Muscle of leg (tissue), 11 donors: ENCODE data around the gene ADAMTS9. TPM values are rescaled to one million over a fixed set of nuclear protein-coding genes. Genes with fewer than 3 reads are reported as not detected.

Experiments
- DNase-seq: peaks from one replicate; pipeline ENCODE4 v3.0.0; 2013
- H3K27ac ChIP-seq: one replicate; pipeline ENCODE4 v1.5.1; 2013; ENCODE audit warnings: mild to moderate bottlenecking, low read length, control low read depth
- H3K27me3 ChIP-seq: one replicate; pipeline ENCODE4 v1.6.1; 2013; ENCODE audit warnings: low read length; ENCODE audit not compliant: control insufficient read depth, insufficient read depth
- H3K36me3 ChIP-seq: one replicate; pipeline ENCODE4 v1.6.1; 2013; ENCODE audit warnings: low read length; ENCODE audit not compliant: control insufficient read depth, insufficient read depth
- H3K4me1 ChIP-seq: one replicate; pipeline ENCODE4 v1.6.1; 2013; ENCODE audit warnings: low read length; ENCODE audit not compliant: control insufficient read depth, insufficient read depth
- H3K4me3 ChIP-seq: one replicate; pipeline ENCODE4 v1.5.1; 2013; ENCODE audit warnings: low read length, control low read depth
- H3K9me3 ChIP-seq: replicated peaks from 2 replicates; pipeline ENCODE4 v1.6.1; 2013; ENCODE audit warnings: low read depth, low read length; ENCODE audit not compliant: control insufficient read depth
- WGBS: methylation state at CpG from one replicate; pipeline ENCODE4 v1.1.5; 2013; ENCODE audit warnings: missing lambda C conversion rate; ENCODE audit not compliant: insufficient coverage; 5-methylcytosine and 5-hydroxymethylcytosine counted together
- polyA plus RNA-seq, 8 donors: library from polyadenylated mRNA; unstranded; fragments of 120-200 nt; gene quantifications; one replicate each; pipeline versions ENCODE4 v1.2.1 to v1.2.3, GENCODE V29; 2013; ENCODE audit warnings: inconsistent platforms in 1 of 8, low replicate concordance in 1 of 8; ENCODE audit not compliant: insufficient read length in 8 of 8, insufficient read depth in 1 of 8
- total RNA-seq: library from RNA; stranded (reverse); fragments of 120-200 nt; gene quantifications from one replicate; pipeline ENCODE4 v1.2.4, GENCODE V29; 2013

ADAMTS9 gene
- total and polyA plus RNA-seq, 9 donors: 74.4 to 142 (median 97.4) TPM

DNA sequence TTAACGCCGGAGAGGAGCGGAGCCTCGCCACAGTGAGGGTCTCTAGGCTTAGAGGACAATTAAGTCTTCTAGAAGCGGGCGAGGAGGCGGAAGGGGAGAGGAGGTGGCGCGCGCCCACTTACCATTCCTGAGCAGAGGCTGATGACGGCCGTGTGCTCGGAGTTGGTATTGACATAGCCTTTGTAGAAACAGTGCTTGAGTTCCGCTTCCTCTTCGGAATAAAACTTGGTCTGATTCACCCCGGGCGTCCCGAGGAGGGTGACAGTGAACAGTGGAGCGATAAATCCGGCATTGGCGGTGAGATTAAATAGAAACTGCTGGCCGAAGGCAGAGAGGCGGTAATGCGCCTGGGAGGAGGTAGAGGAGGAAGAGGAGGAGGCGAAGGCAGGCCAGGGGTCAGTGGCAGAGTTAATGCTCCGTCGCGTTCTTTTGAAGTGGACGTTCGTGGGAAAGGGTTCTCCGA, 1.3 kb downstream of the ADAMTS9 start:
- no peak for DNase-seq
- Histone ChIP-seq H3K27me3 (peaks cover 2% of the 10 kb centered on the region), H3K27ac (peak overlapping the region; percentile 99), H3K4me3 (peak overlapping the region; percentile 95), H3K36me3 (peaks cover 20% of the 10 kb centered on the region), H3K9me3 (no peaks in the 10 kb centered on the region), H3K4me1 (peaks cover 19% of the 10 kb centered on the region)
- under 1% methylated on average over 28 of the region's 31 CpGs for WGBS

GRCh38 chr3:64685800-64686445, 1.9 kb downstream of the ADAMTS9 start:
- Histone ChIP-seq H3K4me3 (peak overlapping the region; percentile 95), H3K4me1 (peaks cover 19% of the 10 kb centered on the region), H3K36me3 (peaks cover 25% of the 10 kb centered on the region), H3K27ac (peak overlapping the region; percentile 99), H3K27me3 (peaks cover 2% of the 10 kb centered on the region), H3K9me3 (no peaks in the 10 kb centered on the region)
- DNase-seq: peak; percentile 99
- WGBS: under 1% methylated on average over 39 of the region's 42 CpGs

DNA sequence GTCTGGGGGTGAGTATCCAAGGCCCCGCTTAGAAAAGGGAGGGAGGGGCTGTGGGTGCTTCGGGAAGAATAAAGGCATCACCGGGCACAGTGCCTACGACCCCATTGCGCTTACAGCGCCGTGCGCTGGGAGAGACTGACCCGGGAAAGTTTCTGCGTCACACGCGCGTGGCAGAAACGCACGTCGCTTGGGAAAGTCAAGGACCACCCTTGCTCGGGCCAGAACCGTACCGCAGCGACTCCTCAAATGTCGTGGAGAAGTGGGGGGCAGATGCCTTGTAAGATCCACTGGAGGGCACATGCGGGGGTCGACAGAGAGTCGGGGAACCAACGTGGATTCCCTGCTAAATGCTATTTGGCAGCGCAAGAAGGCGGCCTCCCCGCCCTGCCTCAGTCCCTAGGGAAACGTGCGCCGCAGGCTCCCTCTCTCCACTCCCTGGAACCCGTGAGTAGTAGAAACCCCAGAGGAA, 2.4 kb downstream of the ADAMTS9 start:
- Histone ChIP-seq H3K9me3 (no peaks in the 10 kb centered on the region), H3K4me1 (peaks cover 19% of the 10 kb centered on the region), H3K36me3 (peaks cover 30% of the 10 kb centered on the region), H3K27me3 (peaks cover 2% of the 10 kb centered on the region), H3K27ac (peak overlapping the region; percentile 99), H3K4me3 (peak overlapping the region; percentile 95)
- under 1% methylated on average over 32 of the region's 32 CpGs for WGBS
- peak; percentile 82 for DNase-seq

DNA sequence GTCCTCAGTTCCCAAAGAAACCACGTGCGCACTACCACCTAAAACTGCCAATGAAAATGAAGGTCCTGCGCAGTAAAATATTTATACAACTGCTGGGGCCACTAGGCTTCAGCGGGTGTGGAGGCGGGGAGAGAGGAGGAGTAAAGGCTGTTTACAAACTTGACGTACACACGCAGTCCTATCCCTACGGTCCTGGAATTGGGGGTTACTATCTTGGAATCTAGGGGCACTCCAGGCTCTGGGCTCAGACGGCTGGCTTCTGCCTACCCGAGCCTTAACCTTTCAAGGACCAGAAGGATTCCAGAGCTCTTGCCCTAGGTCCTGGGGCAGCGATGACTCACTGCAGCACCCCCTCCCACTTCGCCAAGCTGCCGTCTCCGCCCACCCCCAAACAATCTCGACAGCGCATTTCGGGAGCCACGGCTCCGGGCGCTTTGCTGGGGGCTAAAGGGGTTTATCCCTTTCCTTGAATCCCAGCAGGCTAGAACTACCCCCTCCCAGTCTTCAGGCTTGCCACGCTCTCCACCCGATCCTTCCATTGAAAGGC, 3.0 kb downstream of the ADAMTS9 start:
- peaks cover 19% of the 10 kb centered on the region for H3K4me1 ChIP-seq
- peaks cover 34% of the 10 kb centered on the region for H3K36me3 ChIP-seq
- peak overlapping the region; percentile 99 for H3K27ac ChIP-seq
- H3K4me3 ChIP-seq: peak overlapping the region; percentile 95
- peaks cover 2% of the 10 kb centered on the region for H3K27me3 ChIP-seq
- 0% methylated on average over 3 of the region's 22 CpGs for WGBS
- H3K9me3 ChIP-seq: no peaks in the 10 kb centered on the region
- peak; percentile 85 for DNase-seq

- peaks cover 2% of the 10 kb centered on the region for H3K27me3 ChIP-seq
- no peak for DNase-seq
- 0% methylated on average over 1 of the region's 3 CpGs for WGBS
- no peak overlapping the region for H3K27ac ChIP-seq
- peaks cover 19% of the 10 kb centered on the region for H3K4me1 ChIP-seq
- no peak overlapping the region for H3K4me3 ChIP-seq
- peaks cover 57% of the 10 kb centered on the region for H3K36me3 ChIP-seq
- no peaks in the 10 kb centered on the region for H3K9me3 ChIP-seq
Observed at GRCh38 chr3:64681827-64682226, 6.0 kb downstream of the ADAMTS9 start.

GRCh38 chr3:64681015-64681414, 6.8 kb downstream of the ADAMTS9 start:
- Histone ChIP-seq H3K9me3 (no peaks in the 10 kb centered on the region), H3K4me3 (no peak overlapping the region), H3K4me1 (peaks cover 19% of the 10 kb centered on the region), H3K27ac (no peak overlapping the region), H3K27me3 (peaks cover 2% of the 10 kb centered on the region), H3K36me3 (peaks cover 58% of the 10 kb centered on the region)
- DNase-seq: no peak
- WGBS: no CpG with 5 or more reads among the region's 5 CpGs

DNA sequence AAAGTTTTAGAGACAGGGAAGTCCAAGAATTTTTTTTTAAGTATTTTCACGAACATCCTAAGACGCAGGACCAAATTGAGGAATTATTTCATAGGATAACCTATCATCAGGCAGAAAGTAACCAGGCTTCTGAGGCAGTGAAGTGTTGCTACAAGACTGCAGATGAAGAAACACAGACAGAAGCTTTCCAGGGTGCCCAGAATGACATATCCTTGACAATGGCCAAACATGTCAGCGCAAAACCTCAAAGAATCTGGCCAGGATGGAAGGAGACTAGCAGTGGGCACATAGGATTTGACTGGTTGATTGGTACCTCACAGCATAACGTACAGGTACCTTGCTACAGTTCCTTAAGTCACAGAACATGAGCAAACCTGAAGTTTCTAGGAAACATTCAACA, 7.5 kb downstream of the ADAMTS9 start:
- Histone ChIP-seq H3K4me1 (peaks cover 19% of the 10 kb centered on the region), H3K9me3 (no peaks in the 10 kb centered on the region), H3K27ac (no peak overlapping the region), H3K4me3 (no peak overlapping the region), H3K36me3 (peaks cover 60% of the 10 kb centered on the region), H3K27me3 (peaks cover 2% of the 10 kb centered on the region)
- DNase-seq: no peak
- WGBS: no CpG with 5 or more reads among the region's 4 CpGs

DNA sequence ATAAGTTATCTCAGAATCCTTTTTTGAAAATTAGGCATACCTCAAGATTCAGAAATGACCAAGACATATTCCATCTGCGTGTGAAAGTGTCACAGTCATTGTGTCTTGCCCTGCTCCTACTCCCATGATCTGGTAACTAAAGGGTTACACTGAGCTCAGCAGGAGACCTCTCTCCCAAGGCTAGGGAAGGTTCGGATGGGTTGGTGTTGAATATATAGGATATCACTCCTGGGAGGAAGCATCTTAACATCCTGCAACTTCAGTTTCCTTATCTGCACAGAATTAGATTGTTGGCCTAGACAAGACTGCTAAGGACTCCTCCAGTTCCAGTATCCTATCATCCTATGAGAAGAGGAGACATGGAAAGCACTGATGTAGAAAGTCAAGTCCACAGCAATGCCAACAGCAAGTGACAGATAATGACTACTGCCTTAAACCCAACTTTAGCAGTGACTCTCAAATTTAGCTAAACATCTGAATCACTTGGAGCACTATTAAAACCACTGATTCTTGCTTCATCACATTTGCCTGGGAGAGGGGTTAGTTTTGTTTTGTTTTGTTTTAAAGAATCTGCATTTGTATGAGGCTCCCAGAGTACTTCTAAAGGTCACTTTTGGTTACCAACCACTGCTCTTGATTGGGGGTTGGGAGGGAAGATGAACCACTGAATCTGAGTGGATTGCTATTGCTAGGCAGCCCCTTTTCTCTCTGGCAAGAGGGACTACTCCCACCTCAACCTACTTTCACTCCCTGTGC, 9.7 kb downstream of the ADAMTS9 start:
- WGBS: no CpG with 5 or more reads among the region's 2 CpGs
- H3K4me3 ChIP-seq: no peak overlapping the region
- H3K27ac ChIP-seq: no peak overlapping the region
- no peak for DNase-seq
- H3K27me3 ChIP-seq: no peaks in the 10 kb centered on the region
- no peaks in the 10 kb centered on the region for H3K9me3 ChIP-seq
- peaks cover 14% of the 10 kb centered on the region for H3K4me1 ChIP-seq
- peaks cover 66% of the 10 kb centered on the region for H3K36me3 ChIP-seq

DNA sequence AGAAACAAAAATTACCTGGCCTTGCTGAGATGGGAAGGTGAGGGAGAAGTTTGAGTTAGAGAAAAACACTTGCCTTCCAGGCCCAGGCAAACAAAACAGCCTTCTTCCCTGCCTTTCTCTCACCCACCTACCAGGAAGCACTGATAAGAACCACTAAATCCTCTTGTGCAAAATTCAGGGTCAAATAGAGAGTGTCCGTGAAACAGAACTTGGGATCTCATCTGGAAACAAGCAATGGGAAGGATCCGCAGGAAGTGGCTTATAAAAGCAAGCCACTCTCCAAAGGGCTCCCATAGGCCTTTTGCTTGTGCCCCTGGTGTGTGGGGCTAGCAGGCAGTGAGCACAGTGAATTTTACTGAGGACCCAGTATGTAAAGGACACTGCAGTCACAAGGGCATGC, 11.0 kb downstream of the ADAMTS9 start:
- H3K36me3 ChIP-seq: peaks cover 62% of the 10 kb centered on the region
- H3K4me3 ChIP-seq: no peak overlapping the region
- WGBS: 61% methylated on average over 2 of the region's 2 CpGs
- H3K4me1 ChIP-seq: peaks cover 10% of the 10 kb centered on the region
- no peak overlapping the region for H3K27ac ChIP-seq
- no peaks in the 10 kb centered on the region for H3K27me3 ChIP-seq
- DNase-seq: no peak
- no peaks in the 10 kb centered on the region for H3K9me3 ChIP-seq

GRCh38 chr3:64675687-64676247, 12.0 kb downstream of the ADAMTS9 start:
- H3K4me3 ChIP-seq: no peak overlapping the region
- WGBS: no CpG with 5 or more reads among the region's 1 CpG
- peaks cover 52% of the 10 kb centered on the region for H3K36me3 ChIP-seq
- H3K27ac ChIP-seq: no peak overlapping the region
- H3K27me3 ChIP-seq: no peaks in the 10 kb centered on the region
- no peak for DNase-seq
- H3K4me1 ChIP-seq: peaks cover 9% of the 10 kb centered on the region
- no peaks in the 10 kb centered on the region for H3K9me3 ChIP-seq
